Activated CD4-positive, alpha-beta T cell treated with anti-CD3 and anti-CD28 coated beads for 24 hours (primary cell): ENCODE results near the gene CDH4.

ENCODE experiments used
- DNase-seq, 2 donors: peaks; one replicate each; pipeline ENCODE4 v3.0.0-alpha.2; 2020; ENCODE audit warnings: low read depth in 2 of 2

The CDH4 gene

DNA sequence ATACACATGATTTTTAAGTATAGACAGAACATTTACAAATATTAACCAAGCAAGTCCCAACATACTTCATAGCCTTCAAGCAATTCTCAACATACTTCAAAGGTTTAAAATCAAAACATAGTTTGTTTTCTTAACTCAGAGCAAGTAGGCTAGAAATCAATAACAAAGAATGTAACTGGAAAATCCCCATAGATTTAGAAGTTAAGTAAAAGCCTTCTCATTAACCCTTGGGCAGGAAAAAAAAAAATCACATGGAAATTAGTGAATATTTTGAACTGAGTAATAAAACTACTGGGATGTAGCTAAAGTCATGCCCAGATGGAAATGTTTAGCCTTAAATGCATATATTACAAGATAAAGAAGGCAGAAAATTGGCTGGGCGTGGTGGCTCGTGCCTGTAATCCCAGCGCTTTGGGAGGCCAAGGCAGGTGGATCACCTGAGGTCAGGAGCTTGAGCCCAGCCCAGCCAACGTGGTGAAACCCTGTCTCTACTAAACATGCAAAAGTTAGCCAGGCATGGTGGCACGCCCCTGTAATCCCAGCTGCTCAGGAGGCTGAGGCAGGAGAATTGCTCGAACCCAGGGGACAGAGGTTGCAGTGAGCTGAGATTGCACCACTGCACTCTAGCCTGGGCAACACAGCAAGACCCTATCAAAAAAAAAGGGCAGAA is 497.5 kb downstream of the CDH4 start:
- no peak for DNase-seq

DNA sequence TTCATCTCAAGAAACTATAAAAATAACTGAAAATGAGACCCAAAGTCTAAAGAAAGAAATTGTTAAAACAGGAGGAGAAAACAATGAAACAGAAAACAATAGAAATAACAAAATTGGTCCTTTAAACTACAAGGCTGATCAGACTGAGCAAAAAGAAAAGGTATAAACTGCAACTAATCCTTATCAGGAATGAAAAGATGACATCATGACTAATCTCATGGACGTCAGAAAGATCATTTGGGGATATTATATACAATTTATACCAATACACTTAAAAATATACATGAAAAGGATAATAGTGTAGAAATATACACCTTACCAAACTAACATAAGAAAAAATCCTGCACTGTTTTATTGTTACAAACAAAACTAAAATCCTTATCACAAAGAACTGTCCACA is 498.0 kb downstream of the CDH4 start:
- no peak for DNase-seq

DNA sequence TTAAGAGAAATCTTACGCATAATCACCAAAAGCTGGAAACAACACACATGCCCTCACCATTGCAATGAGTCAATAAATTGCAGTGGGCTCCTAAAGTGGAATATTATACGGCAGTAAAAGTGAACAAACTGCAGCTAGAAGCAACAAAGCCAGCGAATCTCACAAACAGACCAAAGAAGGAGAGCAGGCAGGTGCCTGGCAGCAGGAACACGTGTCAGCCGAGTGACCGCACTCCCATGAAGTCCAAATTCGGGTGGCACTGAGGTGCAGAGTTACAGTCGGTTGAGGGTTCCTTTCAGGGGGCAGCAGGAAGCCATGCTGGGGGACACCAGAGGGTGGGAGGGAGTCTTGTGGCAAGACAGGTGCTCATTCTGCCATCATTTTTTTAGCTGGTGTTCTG is 500.5 kb downstream of the CDH4 start:
- no peak for DNase-seq

DNA sequence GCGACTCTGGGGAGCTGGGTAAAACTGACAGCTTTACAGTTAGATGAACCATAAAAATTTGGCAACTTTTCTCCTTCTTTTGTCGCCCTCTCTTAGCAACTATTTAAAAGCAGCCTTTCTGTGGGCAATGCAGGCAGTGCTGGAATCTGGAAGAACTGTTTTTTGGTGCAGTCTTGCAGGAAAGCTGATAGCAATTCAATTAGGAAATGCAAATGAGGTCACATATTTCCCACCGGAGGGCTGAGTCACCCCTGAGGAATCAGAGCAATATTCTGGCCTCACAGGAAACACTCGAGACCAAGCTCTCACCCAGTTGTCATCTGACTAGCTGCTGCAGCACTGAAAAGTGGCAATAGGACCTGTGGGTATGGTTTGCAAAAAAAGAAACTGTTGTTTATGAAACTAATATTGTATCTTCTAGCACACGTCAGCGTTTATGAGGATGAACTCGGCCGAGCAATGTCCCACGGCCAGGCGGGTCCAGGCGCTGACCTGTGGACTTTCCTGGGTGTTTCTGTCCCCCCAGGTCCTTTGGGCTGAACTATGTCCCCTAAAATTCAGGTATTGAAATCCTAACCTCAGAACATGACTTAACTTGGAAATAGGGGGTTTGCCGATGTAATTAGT is 501.4 kb downstream of the CDH4 start:
- no peak for DNase-seq

DNA sequence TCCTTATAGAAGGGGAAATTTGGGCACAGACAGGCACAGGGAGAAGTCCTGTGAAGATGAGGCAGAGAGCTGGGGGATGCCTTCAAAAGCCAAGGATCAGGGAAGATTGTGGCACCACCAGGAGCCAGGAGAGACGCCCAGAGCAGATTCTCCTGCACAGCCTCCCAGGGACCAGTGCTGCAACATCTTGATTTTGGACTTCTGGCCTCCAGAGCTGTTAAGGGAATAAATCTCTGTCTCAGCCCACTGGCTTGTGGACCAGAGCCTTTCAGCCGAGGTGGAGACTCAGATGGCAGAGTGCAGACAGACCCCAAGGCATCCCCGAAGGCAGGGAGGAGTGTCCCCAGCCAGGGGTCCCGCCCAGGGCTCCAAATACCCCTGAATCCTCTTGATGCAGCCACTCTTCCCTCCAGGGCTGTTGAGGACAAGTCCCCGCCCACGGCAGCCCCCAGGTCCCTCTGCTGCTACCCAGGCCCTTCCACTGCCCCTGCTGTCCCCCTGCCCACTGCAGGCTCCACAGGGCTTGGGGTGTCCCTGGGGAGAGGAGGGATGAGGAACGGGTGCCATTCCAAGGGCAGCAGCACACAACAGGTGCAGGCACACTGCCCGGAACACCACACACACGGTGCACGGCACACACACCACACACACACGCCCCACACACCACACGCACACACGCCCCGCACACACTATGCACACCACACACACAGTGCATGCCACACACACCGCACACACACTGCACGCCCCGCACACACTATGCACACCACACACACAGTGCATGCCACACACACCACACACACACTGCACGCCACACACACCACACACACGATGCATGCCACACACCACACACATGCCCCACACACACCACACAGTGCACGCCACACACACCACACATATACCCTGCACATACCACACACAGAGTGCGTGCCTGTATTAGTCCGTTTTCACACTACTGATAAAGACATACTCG is 502.2 kb downstream of the CDH4 start:
- DNase-seq = no peak

DNA sequence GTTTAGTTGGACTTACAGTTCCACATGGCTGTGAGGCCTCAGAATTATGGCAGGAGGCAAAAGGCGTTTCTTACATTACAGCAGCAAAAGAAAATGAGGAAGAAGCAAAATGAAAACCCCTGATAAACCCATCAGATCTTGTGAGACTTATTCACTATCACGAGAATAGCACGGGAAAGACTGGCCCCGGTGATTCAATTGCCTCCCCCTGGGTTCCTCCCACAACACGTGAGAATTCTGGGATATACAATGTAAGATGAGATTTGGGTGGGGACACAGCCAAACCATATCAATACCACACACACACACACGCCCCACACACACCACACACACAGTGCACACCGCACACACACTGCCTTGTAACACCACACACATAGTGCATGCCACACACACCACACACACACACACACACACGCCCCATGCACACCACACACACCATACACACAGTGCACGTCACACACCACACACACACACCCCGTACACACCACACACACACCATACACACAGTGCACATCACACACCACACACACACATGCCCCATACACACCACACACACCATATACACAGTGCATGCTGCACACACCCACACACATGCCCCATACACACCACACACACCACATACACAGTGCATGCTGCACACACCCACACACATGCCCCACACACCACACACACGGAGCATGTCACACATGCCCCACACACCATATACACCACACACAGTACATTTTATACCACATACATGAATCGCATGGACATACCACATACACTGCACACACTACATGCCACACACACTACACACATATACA is 503.1 kb downstream of the CDH4 start:
- DNase-seq = no peak

DNA sequence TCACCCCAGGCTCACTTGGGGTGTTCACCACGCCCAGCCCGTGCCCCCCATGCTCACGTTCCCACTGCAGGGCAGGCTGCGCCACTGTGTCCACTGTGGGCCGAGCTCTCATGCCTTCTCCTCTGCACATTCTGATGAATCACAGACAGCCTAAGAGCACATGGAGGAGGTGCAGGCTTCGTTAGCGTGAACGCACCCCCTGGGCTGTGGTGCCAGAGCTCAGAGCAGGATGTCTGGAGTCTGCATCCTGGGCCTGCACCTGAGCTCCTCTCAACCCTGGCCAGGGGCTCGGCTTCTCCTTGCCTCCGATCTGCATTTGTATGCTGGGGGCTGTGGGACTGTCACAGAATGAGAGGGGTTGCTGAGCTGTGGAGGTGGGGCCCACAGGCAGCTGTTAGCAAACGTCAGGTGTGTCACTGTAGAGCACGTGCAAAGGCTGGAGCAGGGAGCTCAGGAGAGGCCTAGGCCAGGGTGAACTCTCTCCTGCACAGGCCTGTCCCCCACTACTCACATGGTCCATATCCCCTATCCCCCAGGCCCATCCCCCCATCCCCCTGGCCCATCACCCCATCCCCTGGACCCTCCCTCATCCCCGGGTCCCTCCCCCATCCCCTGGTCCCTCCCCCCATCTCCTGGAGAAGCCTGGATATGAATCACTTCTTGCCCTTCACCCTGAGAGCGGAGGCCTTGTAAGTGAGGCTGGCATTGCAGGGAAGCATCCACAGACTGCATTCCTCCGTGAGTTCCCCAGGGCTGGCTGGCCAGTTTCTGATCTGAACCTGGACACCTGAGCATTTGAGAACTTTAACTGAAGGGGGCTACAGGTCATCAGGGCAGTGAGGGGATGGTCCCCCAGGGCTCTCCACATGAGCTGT is 504.1 kb downstream of the CDH4 start:
- no peak for DNase-seq

DNA sequence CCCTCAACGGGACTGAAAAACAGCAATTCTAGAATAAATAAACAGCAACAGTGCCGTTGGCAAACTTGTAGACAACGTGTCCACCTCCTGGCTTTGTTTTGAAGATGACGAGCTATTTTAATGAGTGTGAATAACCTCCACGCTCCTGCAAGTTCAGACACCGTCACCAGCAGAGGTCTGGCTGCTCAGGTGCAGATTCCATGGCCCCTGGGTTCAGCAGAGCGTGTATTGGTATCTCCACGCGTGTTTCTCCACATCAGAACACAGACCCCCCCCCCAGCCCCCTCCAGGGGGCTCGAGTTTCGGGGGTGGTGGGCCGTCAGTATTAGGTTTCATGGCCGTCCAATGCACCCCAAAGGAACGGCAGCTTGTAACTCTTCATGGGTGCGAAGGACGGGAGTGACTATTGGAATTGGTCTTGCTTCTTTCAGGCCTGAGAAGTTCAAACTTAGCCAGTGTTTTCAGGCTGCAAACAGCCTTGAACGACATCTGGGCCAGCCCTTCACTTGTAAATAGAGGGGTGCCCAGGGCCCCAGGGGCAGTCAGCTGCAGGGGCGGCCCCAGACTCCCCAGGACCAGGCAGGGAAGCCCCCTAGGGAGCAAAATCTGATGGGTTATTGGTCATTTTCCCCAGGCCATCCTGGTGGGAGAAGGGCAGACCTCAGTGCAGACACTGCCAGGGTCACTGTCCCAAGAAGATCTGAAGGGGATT is 505.1 kb downstream of the CDH4 start:
- no peak for DNase-seq

DNA sequence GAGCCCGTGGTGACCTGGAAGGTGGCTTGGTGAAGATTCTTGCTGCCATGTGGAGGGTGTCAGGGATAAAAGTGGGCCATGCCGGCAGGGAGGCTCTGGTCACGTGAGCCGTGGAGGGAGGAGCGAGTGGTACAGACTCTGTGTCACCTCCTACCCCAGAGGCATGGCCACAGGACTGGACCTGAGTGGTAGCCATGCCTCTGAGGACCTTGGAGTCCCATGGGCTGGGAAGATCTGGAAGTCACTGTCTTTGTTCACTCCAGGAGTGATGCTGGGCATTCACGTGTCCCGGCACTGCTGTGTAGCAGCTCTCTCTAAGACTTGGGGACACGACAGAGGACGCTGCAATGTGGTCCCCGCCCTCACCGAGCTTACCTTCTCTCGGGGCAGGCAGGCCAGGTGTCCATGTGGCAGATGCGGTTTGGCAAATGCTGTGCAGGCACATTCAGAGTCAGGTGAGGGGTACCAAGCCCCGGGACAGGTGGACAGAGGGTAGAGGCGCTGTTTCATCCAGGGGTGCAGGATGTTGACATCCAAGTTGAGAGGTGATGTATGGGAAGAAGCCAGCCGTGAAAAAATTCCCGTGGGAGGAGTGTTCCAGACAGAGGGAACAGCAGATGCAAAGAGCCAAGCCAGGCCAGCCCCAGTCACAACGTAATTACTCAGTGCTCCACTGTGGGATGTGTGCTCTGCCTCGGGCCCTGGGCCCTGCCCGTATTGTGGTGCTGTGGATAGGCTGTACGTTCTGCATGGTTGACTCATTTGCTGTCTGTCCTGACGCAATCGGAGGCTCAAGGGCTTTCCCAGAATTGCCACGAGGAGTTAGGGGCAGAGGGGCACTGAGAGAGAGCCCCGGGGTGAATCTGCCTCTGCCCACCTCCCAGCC is 505.9 kb downstream of the CDH4 start:
- DNase-seq = no peak

DNA sequence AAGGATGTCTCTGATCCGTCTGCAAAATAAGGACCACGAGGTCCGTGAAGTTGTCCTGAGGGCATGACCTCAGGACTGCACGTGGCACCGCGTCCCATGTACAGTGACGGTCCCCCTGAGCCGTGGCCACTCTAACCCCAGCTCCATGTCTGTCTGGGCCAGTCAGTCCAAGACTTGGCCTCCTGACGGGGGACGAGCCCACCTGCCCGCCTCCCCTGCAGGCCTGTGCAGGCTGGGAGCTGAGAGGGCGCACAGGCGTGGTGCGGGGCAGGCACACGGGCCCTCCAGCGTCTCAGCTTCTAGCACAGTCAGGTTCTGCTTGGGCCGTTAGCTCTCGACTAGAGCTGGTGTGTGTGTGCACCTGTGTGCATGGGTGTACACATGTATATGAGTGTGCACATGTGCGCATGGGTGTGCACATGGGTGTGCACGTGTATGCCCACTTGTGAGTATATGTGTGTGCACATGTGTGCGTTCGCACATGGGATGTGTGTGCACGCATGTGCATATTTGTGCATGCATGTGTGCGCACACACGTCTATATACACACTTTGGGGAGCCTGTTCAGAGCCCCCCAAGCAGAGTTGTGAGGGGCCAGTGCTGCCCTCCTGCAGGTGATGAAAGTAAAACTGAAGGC is 506.6 kb downstream of the CDH4 start:
- no peak for DNase-seq

DNA sequence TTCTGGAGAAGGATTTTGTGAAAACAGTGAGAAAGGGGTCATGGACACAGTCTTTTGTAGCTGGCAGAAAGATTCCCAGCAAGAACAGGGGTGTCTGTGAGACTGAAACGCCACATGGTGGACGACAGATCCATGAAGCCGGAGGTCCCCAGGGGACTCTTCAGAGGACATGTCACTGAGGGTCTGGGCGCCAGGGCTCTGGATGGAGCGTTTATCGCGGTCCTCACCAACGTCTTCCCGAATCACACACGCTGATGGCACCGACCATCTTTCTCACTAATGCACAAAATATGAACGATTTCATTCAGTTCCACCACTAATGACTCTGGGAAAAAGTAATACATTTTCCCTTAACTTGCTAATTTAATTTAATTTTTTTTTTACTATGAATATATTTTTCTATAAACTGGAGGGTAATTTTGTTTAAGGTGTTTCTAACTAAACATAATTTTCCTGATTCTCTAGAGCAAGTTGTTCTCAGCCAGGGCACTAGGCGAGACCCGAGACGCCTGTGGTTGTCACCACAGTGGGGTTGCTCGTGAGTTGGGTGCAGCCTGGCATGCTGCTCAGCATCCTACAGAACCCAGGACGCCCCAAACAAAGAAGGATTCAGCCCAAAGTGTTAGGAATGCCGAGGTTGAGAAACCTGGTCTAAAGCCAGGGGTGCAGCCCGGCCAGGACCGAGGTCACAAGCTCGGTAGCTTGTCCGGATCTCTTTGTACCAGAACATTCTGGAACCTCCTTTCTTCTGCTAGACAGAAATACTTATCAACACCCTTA is 507.4 kb downstream of the CDH4 start:
- DNase-seq = no peak

DNA sequence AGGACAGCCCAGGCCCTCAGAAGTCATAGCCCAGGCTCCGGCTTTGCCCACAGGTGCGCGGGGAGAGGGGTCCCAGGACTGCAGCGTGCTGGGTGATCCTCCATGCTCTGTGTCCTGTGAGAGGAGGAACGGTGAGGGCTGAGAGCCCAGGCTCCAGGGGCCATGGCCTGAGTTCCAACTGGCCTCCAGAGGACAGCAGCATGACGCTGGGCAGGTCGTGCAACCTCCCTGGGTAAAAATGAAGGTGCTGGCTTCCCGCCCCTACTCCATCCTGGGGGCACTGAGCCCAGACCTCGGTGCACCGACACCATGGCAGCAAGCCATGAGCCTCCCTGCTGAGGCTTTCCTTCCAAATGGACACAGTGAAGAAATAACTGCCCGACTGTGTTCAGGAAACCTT is 508.3 kb downstream of the CDH4 start:
- no peak for DNase-seq

DNA sequence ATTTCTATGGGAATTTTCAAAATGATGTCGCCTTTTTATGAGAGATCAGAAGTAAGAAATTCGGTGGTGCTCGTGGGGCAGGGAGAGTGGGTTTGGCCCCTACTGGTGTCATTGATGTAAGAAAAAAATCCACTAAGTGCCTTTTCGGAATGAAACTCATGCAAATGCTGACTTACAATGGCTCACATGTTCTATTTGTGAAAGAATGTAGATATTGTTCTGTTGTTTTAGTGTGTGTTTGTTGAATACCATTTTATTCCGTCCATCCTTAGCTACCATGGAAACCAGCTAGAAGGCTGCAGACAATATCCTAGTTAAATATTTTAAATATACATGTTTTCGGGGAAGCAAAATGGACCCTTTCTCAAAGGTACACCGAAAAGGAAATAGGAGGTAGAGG is 508.7 kb downstream of the CDH4 start:
- no peak for DNase-seq

DNA sequence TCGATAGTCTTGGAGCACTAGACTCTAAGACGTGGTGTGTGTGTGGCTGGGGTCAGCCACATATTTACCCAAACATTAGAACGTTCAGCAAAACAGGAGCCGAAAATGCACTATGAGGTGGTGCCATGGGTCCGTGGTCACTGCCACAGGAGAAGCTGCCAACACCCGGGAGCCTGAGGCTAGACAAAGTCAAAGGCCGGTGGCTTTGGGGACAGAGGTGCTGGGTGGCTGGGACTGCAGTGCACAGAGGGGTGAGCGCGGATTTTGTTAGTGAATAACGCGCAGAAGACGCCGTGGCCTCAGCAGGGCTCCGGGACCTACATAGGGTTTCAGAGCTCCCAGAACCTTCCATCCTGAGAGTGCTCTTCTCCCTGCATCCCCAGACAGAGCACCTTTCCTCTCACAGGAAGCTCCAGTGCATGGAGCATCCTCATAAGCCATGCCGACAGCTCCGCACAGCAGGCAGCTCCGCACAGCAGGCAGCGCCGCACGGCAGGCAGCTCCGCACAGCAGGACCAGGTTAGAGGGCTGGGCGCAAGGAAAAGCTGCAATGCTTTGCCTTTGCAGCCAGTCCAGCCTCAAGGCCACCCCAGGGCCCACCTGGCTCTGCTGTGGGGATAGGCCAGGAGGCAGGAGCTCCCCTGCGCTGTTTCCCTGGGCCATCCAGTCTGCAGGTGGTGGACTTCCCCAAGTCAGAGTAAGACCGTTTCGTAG is 509.5 kb downstream of the CDH4 start:
- DNase-seq = no peak

DNA sequence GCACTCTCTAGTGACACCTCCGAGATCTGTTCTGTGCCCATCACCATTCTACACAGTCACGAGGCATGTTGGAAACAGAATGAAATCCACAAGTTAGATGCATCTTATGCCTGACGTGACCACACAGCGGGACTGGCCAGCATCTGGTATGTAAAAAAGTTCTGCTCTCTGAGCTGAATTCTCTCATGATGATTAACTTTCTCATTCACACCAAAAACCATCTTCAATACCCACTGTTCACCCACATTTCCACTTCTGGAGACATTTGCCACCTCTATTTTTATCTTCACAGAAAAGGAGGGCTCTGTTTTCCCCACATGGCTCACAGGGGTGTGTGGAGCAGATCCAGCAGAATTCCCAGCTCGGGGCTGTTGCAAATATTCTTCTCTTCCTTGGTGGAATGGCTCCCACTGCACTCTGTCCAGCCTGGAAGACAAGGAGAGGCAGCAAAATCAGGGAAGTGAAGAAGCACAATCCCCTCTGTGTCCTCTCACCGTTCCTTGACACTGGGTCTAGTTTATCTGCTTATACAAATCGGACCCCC is 510.2 kb downstream of the CDH4 start:
- no peak for DNase-seq

DNA sequence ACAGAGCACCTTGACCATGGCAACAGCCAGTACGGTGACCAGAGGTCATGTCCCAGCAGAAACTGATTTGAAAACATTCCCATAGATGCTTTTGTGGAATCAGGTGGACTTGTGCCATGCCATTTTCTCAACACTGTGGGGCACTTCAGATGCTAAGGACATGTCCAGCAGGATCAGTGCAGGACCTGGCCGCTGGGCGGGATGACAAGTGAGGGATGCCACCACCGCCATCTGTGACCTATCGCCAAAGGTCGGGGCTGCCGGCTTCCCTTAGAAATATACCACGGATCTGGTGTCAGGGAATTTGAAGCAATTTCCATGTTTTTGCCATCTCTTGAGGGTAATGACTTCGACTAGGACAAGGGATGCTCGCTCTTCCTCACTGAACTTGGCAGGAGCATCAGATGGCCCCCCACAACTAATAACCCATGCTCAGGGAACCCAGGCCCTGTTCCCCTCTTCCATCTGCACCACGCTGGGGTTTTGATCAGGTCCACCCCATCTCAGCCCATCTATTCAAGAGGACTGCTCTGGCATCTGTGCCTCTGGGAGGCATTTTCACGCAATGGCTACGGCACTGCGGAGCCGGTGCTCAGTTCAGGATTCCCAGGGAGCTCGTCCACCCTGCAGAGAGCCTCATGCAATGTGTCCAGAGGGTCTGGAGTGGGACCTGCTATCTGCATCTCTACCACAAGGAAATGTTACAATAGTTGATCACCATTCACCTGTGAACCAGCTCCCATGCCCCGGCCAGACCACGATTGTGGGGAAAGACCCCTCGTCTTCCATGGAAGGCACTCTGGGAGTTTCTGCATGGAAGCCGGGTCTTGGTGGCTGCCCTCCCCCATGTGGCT is 511.1 kb downstream of the CDH4 start:
- no peak for DNase-seq
